Ovary (tissue), 3 donors: Measurements from ENCODE around the gene CEP89.

ENCODE experiments used
- CTCF ChIP-seq, 3 donors: fragments of 450-650 bp in 2 of 3; fragments of 200-600 bp in 1 of 3; IDR thresholded peaks; one replicate each; pipeline versions ENCODE4 v1.5.1 to v1.8.0; 2016 to 2022; ENCODE audit warnings: antibody characterized with exemption in 3 of 3, mild to moderate bottlenecking in 1 of 3
- EP300 ChIP-seq: sonication (generic); formaldehyde crosslinking; IDR thresholded peaks from one replicate; pipeline ENCODE4 v1.6.1; 2017; ENCODE audit warnings: antibody characterized with exemption
- POLR2A ChIP-seq: fragments of 450-650 bp; IDR thresholded peaks from one replicate; pipeline ENCODE4 v1.6.1; 2017; ENCODE audit warnings: antibody characterized with exemption, mild to moderate bottlenecking, moderate library complexity
- donor health status: DM: no; HTN: no; CAD: no.

DNA sequence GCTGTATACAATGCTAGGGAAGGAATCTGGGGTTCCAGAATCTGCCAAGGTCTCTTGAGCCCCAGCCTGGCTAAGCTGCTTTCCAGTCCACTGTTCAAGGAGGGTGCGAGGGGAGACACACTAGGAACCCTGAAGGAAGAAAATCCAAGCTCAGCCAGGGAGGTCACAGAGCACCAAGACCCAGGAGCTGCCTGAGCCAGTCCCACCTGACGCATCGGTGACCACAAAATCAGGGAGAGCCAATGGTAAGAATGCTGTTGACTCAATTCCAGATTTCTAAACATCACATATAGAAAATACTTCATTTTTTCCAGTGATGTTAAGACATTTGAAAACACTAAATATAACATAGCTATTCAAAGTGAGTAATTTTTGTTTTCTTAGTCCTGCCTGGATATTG lies 50.1 kb downstream of the CEP89 start:
- TF ChIP-seq CTCF (IDR thresholded peaks at IDR 0.05), result no peak
- TF ChIP-seq POLR2A, result no peak
- TF ChIP-seq EP300, result no peak
